Suprapubic skin (tissue), 4 donors: ENCODE measurements around the gene GPSM3.

Experiments
- CTCF ChIP-seq, 2 donors: fragments of 200-600 bp in 1 of 2; fragments of 450-650 bp in 1 of 2; sonication (generic) in 1 of 2; IDR thresholded peaks; one replicate each; pipeline ENCODE4 v1.5.1; 2016 to 2019; ENCODE audit warnings: antibody characterized with exemption in 2 of 2, mild to moderate bottlenecking in 1 of 2, moderate library complexity in 1 of 2
- POLR2A ChIP-seq, 2 donors: fragments of 450-650 bp; IDR thresholded peaks; one replicate each; pipeline ENCODE4 v1.6.1; 2017; ENCODE audit warnings: antibody characterized with exemption in 2 of 2, mild to moderate bottlenecking in 2 of 2, moderate library complexity in 2 of 2
- POLR2AphosphoS5 ChIP-seq, 3 donors: sonication (generic); formaldehyde crosslinking; IDR thresholded peaks; one replicate each; pipeline ENCODE4 v1.6.1; 2017; ENCODE audit warnings: antibody characterized with exemption in 3 of 3

GRCh38 chr6:32220021-32220420 lies 27.6 kb upstream of the GPSM3 start:
- TF ChIP-seq CTCF (IDR thresholded peaks at IDR 0.05), result no peak
- TF ChIP-seq POLR2A (IDR thresholded peaks at IDR 0.05), result no peak
- TF ChIP-seq POLR2AphosphoS5 (IDR thresholded peaks at IDR 0.05), result no peak
